HL-60 (cell line): ENCODE measurements around the gene ALPG.

Experiments
- DNase-seq, 2 experiments: peaks; one replicate each; pipeline ENCODE4 v3.0.0-alpha.2; 2010 to 2020; ENCODE audit warnings: low read depth in 1 of 2, low spot score in 1 of 2
- H3K27ac ChIP-seq: fragments of 250-450 bp; sonication (Bioruptor Pico); replicated peaks from 2 replicates; pipeline ENCODE4 v1.5.1; 2020; ENCODE audit warnings: mild to moderate bottlenecking, moderate library complexity
- H3K27me3 ChIP-seq: fragments of 250-450 bp; sonication (Bioruptor Pico); 2 replicates; pipeline ENCODE4 v1.5.1; 2021; ENCODE audit warnings: mild to moderate bottlenecking, moderate library complexity; ENCODE audit not compliant: insufficient read depth, poor library complexity, severe bottlenecking
- H3K4me3 ChIP-seq: replicated peaks from 2 replicates; pipeline ENCODE4 v1.5.1; 2011; ENCODE audit warnings: mild to moderate bottlenecking, control low read depth, low read length; ENCODE audit not compliant: insufficient read depth
- GABPA ChIP-seq: IDR thresholded peaks from 2 replicates; pipeline ENCODE4 v1.6.1; 2012; ENCODE audit warnings: low read depth
- POLR2AphosphoS5 ChIP-seq: IDR thresholded peaks from 2 replicates; pipeline ENCODE4 v1.6.1; 2012; ENCODE audit warnings: low read depth
- SPI1 ChIP-seq: IDR thresholded peaks from 2 replicates; pipeline ENCODE4 v1.6.1; 2012; ENCODE audit warnings: low read depth, mild to moderate bottlenecking, borderline replicate concordance
- TF ChIP-seq, protein P1 (sequence below): IDR thresholded peaks from one replicate; pipeline ENCODE4 v1.5.1; 2011; ENCODE audit warnings: low read length, control low read depth, inconsistent platforms; ENCODE audit not compliant: insufficient read depth
- TF ChIP-seq, protein P2 (sequence below): IDR thresholded peaks from 2 replicates; pipeline ENCODE4 v1.6.1; 2012; ENCODE audit warnings: low read depth; ENCODE audit not compliant: insufficient replicate concordance

The ALPG gene

DNA sequence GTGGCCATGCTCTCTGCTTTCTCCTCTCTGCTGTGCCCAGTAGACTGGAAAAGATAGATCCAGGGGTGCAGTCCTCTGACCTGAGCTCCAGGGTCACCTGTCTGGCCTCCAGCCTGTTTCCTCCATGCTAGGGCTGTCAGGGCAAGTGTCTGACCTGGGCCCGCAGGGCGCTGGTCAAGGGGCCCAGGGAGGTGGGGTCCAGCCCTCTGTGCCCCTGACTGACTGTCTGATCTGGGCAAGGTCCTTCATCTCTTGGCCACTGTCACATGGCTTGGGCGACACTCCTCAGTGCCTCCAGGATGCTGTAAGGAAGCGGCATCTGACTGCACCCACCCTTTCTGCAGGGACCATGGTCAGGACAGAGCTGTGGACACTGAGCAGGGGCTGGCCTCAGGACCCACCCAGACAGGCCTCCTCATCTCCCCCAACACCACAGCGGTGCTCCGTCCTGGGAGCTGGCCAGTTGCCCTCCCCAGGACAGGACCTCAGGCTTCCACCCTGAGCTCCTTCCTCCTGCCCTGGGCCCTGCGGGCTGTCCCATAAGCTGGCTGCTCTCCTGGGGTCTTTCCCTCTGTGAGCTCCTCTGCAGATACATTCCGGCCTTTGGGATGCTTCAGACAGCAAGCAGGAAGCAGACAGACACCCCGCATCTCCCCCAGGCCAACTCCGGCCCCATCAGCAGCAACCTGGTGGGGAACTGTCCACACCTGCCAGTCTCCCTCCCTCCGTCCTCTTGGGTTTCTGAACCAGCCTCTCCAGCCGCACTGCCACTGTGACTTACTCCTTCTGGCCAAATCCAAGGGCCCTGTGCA is 28.1 kb downstream of the ALPG start:
- H3K27ac ChIP-seq, result no peak overlapping the region
- no peaks in the 10 kb centered on the region for H3K27me3 ChIP-seq
- no peak for DNase-seq
- no peak overlapping the region for H3K4me3 ChIP-seq
- TF ChIP-seq GABPA (no peak), POLR2AphosphoS5 (no peak)
- TF ChIP-seq, protein P1, sequence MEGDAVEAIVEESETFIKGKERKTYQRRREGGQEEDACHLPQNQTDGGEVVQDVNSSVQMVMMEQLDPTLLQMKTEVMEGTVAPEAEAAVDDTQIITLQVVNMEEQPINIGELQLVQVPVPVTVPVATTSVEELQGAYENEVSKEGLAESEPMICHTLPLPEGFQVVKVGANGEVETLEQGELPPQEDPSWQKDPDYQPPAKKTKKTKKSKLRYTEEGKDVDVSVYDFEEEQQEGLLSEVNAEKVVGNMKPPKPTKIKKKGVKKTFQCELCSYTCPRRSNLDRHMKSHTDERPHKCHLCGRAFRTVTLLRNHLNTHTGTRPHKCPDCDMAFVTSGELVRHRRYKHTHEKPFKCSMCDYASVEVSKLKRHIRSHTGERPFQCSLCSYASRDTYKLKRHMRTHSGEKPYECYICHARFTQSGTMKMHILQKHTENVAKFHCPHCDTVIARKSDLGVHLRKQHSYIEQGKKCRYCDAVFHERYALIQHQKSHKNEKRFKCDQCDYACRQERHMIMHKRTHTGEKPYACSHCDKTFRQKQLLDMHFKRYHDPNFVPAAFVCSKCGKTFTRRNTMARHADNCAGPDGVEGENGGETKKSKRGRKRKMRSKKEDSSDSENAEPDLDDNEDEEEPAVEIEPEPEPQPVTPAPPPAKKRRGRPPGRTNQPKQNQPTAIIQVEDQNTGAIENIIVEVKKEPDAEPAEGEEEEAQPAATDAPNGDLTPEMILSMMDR, result no peak
- TF ChIP-seq, protein P2, sequence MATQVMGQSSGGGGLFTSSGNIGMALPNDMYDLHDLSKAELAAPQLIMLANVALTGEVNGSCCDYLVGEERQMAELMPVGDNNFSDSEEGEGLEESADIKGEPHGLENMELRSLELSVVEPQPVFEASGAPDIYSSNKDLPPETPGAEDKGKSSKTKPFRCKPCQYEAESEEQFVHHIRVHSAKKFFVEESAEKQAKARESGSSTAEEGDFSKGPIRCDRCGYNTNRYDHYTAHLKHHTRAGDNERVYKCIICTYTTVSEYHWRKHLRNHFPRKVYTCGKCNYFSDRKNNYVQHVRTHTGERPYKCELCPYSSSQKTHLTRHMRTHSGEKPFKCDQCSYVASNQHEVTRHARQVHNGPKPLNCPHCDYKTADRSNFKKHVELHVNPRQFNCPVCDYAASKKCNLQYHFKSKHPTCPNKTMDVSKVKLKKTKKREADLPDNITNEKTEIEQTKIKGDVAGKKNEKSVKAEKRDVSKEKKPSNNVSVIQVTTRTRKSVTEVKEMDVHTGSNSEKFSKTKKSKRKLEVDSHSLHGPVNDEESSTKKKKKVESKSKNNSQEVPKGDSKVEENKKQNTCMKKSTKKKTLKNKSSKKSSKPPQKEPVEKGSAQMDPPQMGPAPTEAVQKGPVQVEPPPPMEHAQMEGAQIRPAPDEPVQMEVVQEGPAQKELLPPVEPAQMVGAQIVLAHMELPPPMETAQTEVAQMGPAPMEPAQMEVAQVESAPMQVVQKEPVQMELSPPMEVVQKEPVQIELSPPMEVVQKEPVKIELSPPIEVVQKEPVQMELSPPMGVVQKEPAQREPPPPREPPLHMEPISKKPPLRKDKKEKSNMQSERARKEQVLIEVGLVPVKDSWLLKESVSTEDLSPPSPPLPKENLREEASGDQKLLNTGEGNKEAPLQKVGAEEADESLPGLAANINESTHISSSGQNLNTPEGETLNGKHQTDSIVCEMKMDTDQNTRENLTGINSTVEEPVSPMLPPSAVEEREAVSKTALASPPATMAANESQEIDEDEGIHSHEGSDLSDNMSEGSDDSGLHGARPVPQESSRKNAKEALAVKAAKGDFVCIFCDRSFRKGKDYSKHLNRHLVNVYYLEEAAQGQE, result no peak

DNA sequence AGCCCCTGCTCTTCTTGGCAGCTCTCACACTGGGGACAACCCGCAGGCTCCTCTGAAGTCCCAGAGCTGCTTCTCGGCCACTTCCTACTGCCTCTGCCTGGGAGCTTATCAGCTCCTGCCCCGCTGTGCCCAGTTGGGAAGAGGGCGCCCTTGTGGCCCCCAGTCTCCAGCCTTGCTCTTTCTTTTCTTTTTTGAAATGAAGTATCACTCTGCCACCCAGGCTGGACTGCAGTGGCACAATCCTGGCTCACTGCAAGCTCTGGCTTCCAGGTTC is 28.7 kb downstream of the ALPG start:
- no peak overlapping the region for H3K4me3 ChIP-seq
- no peaks in the 10 kb centered on the region for H3K27me3 ChIP-seq
- TF ChIP-seq POLR2AphosphoS5, result no peak
- TF ChIP-seq, protein P1, result no peak
- no peak for TF ChIP-seq SPI1
- TF ChIP-seq GABPA, result no peak
- TF ChIP-seq, protein P2, result no peak
- no peak overlapping the region for H3K27ac ChIP-seq
- no peak for DNase-seq

DNA sequence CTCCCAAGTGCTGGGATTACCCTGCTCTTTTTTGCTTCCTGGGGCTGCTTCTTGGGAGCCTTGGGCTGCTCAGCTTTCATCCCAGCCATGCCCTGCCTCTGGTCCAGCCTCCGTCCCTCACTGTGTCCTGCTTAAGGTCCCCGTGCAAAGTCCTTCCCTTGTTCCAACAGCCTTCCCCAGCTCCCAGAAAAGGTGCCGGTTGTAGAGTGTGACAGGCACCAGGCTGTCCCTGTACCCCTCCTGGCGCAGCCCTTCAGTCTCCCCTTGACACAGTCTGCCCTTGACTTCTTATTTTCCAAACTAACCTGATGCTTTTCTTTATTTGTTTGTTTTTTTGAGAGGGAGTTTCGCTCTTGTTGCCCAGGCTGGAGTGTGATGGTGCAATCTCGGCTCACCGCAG is 29.2 kb downstream of the ALPG start:
- Histone ChIP-seq H3K27ac (no peak overlapping the region), H3K4me3 (no peak overlapping the region), H3K27me3 (no peaks in the 10 kb centered on the region)
- TF ChIP-seq, protein P1, result no peak
- TF ChIP-seq SPI1 (no peak), GABPA (no peak), POLR2AphosphoS5 (no peak)
- no peak for DNase-seq
